Stimulated activated CD4-positive, alpha-beta T cell treated with anti-CD3 and anti-CD28 coated beads, Interleukin-1b, Interleukin-23, amount 100 ng/mL, for 24 hours (primary cell): ENCODE measurements around the gene MIF.
A peak's percentile ranks its signal among the peaks of the same experiment; 100 is the strongest.
"Not testable (repeated sequence)": the region's sequence is repeated elsewhere in the genome, so short reads cannot be mapped to it uniquely, and the experiment has no call there.

Source experiments
- DNase-seq, 4 experiments: peaks; one replicate each; pipeline ENCODE4 v3.0.0-alpha.2; 2020; ENCODE audit warnings: low read depth in 4 of 4, low spot score in 1 of 4

Gene MIF

GRCh38 chr22:23893945-23894709 lies at the start of gene MIF:
Gene MIF (plus strand): TSS chr22:23894383. CDS start chr22:23894475, 92 bp downstream.
- peak; percentile 84 to 97 (median 95) for DNase-seq

- DNase-seq: no peak
Observed at GRCh38 chr22:23844739-23845202, 49.4 kb upstream of the MIF start.

GRCh38 chr22:23845265-23846080 lies 48.7 kb upstream of the MIF start:
- DNase-seq: no peak

GRCh38 chr22:23846081-23846469 lies 48.1 kb upstream of the MIF start:
- DNase-seq: no peak

DNA sequence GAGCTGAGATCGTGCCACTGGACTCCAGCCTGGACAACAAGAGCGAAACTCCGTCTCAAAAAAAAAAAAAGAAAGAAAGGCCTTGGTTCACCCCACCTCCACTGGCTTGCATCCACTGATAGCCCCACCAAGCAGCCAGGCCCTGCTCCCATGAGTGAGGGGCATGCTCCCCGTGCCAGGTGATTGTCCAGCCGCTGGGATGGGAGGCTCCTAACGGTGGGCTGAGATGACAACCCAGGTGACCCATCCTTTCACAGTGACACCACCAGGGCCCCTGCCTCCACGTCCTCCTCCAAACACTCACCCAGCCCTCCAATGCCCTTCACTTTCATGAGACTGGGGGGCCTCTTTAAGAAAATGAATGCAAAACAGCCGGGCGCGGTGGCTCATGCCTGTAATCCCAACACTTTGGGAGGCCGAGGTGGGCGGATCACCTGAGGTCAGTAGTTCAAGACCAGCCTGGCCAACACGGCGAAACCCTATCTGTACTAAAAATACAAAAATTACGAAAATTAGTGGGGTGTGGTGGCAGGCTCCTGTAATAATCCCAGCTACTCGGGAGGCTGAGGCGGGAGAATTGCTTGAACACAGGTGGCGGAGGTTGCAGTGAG lies 46.8 kb upstream of the MIF start:
- DNase-seq: no peak

DNA sequence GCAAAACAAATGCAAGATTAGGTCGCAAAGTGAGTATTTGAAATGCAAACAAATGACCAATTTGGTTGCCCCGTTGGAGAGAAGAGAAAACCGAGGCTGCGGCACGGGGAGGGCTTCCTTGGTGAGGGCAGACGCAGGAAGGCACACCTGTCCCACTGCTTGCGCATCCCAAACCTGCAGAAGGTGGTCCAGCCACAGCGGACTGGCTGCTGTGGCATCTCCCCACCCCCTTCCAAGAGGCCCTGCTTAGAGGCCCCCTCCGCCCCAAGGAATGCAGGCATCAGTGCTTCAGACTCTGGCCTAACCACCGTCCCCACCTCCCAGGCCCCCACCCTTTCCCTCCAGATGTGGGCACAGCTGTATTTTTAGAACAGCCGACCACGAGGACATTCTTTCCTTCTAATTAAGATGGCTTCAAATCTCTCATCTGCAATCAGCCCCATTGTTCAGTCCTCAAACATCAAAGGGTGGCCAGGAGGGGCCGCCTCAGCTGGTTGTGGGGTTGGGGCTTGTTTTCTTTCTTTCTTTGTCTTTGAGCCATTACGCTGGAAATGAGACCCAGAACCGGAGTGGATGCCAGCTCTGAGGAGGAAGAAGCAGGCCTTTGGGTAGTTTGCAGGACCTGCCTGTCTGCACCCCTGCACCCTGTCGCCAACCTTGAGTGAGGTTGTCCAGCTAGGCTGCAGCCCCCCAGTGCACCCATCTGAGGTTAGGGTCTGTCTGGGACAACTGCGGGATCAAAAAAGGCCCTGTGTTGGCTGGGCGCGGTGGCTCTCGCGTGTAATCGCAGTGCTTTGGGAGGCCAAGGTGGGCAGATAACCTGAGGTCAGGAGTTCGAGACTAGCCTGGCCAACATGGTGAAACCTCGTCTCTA lies 46.0 kb upstream of the MIF start:
- no peak for DNase-seq

GRCh38 chr22:23849009-23850006 lies 44.9 kb upstream of the MIF start:
- peak; percentile 67 to 84 (median 79) for DNase-seq

DNA sequence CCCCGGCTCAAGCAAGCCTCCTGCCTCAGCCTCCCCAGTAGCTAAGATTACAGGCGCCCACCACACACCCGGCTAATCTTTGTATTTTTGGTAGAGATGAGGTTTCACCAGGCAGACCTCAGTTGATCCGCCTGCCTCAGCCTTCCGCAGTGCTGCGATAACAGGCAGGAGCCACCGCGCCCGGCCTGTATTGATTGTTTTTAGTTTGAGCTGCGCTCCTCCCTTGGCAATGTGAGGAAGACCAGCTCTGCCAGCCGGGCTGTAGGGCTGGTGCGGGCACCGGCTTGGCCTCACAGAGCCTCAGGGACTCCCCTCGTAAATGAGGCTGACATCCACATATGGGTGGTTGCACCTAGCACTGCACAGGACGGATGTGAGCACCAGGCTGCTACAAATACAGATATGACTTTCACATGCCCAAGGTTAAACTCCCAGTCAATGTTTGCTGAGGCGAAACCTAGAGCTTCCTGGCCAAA lies 44.0 kb upstream of the MIF start:
- no peak for DNase-seq

DNA sequence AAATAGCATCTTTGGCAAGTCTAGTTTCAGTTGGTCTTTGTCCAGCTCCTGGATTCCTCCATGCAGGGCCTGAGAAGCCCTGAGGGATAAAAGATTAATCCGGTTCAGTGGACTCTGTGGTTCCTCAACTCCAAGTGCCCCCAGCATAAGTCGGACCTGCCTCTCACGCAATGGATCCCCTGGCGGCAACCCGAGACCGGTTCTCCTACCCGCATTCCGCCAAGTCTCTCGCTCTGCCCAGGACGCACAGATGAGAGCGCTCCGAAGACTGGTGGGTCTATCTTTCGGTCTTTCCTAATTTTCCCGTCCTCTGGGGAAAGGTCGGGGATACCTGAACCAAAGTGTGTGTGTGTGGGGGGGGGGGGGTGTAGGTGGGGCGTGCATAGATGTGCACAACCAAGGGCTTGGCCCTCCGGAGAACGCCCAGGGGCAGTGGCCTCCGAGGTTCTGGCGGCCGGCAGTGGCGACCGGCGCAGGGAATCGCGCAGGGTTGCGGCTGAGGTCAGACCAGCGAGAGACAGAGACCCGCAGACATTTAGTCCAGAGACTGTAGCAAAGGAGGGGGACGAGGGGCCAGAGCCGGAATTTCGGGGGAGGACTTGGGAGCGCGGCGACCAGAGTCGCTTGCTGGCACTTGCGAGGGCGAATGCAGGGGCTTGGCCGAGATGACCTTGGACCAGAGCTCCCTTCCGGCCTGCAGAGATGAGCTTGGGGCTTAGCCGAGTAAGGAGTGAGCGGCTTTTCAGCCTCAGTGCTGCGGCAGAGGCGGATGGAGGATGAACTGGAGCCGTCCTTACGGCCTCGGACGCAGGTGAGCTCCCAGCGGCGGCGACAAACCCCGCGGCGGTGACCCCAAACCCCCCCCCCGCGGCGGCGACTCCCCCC lies 37.2 kb upstream of the MIF start:
- no peak for DNase-seq

- DNase-seq: peak; percentile 79 to 93 (median 86)
Observed at GRCh38 chr22:23857606-23858483, 36.3 kb upstream of the MIF start, which contains the start of gene SLC2A11. Gene SLC2A11 (plus strand): TSS chr22:23857875. CDS start chr22:23858000, 125 bp downstream.

GRCh38 chr22:23858484-23858815 lies 35.7 kb upstream of the MIF start:
- DNase-seq: no peak

- no peak for DNase-seq
Observed at GRCh38 chr22:23859201-23859600, 35.0 kb upstream of the MIF start.

DNA sequence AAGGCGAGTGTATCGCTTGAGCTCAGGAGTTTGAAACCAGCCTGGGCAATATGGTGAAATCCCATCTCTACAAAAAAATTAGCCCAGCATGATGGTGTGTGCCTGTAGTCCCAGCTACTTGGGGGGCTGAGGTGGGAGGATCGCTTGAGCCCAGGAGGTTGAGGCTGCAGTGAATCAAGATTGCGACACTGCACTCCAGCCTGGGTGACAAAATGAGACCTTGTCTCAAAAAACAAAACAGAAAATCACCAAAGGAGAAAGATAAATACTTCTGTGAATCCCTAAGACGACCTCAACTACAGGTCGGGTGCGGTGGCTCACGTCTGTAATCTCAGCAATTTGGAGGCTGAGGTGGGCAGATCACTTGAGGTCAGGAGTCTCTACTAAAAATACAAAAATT lies 34.0 kb upstream of the MIF start:
- DNase-seq: not testable (repeated sequence)

DNA sequence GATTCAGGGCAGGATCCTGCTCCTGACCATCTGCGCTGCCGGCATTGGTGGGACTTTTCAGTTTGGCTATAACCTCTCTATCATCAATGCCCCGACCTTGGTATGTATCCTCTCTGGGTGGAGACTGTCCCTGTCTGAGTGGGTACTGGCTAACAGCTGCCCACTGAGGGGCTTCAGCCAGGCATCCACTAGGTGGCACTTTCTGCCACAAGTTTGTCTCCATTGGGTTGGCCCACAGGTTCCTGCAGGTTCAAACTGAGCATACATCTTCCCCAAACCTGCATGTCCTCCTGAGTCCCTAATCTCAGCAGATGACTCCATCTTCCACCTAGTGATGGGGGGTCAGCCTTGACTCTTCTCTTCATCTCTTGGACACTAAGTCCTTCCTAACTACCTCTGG lies 32.1 kb upstream of the MIF start:
- no peak for DNase-seq

DNA sequence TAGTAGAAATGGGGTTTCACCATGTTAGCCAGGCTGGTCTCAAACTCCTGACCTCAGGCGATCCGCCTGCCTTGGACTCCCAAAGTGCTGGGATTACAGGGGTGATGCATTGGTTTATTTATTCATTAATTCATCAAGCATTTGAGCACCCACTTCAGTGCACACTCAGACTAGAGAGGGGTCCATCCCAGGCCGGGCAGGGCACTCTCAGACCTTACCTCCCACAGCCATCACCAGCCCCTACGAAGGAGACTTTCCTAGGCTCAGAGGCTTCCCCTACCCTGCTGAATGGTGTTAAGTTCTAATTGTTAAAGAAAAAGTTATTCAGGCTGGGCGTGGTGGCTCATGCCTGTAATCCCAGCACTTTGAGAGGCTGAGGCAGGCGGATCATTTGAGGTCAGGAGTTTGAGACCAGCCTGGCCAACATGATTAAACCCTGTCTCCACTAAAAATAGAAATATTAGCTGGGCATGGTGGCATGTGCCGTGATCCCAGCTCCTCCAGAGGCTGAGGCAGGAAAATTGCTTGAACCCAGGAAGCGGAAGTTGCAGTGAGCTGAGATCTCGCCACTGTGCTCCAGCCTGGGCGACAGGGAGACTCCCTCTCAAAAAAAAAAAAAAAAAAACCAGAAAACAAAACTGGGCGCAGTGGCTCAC lies 29.6 kb upstream of the MIF start:
- DNase-seq: not testable (repeated sequence)

DNA sequence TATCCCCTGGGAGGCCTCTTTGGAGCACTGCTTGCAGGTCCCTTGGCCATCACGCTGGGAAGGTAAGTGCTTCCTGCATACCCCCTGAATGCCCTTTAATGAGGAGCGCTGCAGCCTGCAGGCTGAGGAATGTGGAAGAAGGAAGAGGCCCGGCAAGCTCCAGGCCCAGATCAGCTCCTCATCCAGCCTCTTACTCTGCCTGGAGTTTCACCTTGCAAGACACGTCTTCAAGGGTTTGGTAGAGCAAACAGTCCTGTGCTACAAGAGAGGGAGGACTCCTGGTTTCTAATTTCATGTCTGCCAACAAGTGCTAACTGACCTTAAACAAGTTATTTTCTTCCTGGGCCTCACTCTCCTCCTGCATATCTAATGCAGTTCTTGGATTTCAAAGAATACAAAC lies 25.6 kb upstream of the MIF start:
- no peak for DNase-seq

DNA sequence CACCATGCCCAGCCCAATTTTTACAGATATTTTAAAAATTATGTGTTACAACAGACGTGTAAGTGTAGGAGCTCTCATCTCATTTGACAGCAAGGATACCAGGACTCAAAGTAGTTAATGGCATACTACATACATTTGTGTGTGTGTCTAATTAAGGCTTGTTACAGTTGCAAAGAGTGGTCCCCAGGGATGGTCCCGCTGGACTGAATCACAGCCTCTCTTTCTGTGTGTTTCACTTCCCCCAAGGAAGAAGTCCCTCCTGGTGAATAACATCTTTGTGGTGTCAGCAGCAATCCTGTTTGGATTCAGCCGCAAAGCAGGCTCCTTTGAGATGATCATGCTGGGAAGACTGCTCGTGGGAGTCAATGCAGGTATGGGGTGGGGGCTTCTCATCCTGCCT lies 19.3 kb upstream of the MIF start:
- DNase-seq: no peak
